NB4 (cell line): ENCODE data around the gene LRIG3.

Experiments used
- POLR2A ChIP-seq: IDR thresholded peaks from 2 replicates; pipeline ENCODE4 v1.6.1; 2011; ENCODE audit warnings: mild to moderate bottlenecking; ENCODE audit not compliant: insufficient read length; ENCODE audit errors: extremely low read depth
- TF ChIP-seq, protein P1 (sequence below): IDR thresholded peaks from one replicate; pipeline ENCODE4 v1.5.1; 2012; ENCODE audit warnings: low read depth, low read length
- TF ChIP-seq, protein P2 (sequence below): IDR thresholded peaks from 2 replicates; pipeline ENCODE4 v1.6.1; 2011; ENCODE audit warnings: low read depth, low read length

DNA sequence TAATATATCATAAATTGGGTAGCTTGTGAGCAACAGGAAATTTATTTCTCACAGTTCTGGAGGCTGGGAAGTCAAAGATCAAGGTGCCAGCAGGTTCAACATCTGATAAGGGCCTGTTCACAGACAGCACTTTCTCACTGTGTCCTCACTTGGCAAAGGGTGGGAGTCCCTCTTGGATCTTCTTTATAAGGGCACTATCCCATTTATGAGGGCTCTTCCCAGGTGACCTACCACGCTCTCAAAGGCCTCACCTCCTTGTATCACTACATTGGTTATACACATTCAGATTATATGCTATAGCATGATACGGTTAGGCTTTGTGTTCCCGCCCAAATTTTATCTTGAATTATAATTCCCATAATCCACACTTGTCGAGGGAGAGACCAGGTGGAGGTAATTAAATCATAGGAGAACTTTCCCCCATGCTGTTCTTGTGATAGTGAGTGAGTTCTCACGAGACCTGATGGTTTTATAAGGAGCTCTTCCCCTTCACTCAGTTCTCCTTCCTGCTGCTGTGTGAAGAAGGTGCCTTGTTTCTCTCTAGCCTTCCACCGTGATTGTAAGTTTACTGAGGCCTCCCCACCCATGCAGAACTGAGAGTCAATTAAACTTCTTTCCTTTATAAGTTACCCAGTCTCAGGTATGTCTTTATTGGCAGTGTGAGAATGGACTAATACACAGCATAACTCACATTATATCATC, 19.2 kb upstream of the LRIG3 start:
- TF ChIP-seq, protein P1, sequence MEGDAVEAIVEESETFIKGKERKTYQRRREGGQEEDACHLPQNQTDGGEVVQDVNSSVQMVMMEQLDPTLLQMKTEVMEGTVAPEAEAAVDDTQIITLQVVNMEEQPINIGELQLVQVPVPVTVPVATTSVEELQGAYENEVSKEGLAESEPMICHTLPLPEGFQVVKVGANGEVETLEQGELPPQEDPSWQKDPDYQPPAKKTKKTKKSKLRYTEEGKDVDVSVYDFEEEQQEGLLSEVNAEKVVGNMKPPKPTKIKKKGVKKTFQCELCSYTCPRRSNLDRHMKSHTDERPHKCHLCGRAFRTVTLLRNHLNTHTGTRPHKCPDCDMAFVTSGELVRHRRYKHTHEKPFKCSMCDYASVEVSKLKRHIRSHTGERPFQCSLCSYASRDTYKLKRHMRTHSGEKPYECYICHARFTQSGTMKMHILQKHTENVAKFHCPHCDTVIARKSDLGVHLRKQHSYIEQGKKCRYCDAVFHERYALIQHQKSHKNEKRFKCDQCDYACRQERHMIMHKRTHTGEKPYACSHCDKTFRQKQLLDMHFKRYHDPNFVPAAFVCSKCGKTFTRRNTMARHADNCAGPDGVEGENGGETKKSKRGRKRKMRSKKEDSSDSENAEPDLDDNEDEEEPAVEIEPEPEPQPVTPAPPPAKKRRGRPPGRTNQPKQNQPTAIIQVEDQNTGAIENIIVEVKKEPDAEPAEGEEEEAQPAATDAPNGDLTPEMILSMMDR = no peak
- TF ChIP-seq, protein P2, sequence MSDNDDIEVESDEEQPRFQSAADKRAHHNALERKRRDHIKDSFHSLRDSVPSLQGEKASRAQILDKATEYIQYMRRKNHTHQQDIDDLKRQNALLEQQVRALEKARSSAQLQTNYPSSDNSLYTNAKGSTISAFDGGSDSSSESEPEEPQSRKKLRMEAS = no peak
- no peak for TF ChIP-seq POLR2A
